Stimulated activated naive CD4-positive, alpha-beta T cell treated with Interleukin-2 at 50 U/mL for 16 hours (primary cell): ENCODE data around the gene MRPL55.

ENCODE experiments used
- DNase-seq: peaks from one replicate; lab custom pipeline; 2025; lab: John Stamatoyannopoulos, UW

Gene MRPL55

GRCh38 chr1:228147768-228148167, 38.7 kb upstream of the MRPL55 start:
- no peak for DNase-seq

GRCh38 chr1:228147151-228147693, 38.1 kb upstream of the MRPL55 start:
- DNase-seq: no peak

GRCh38 chr1:228146417-228147150, 37.5 kb upstream of the MRPL55 start:
- DNase-seq: no peak

- DNase-seq: no peak
These were observed 36.6 kb upstream of the MRPL55 start for GRCh38 chr1:228145463-228146416.

GRCh38 chr1:228144993-228145343, 35.9 kb upstream of the MRPL55 start:
- no peak for DNase-seq

- no peak for DNase-seq
These were observed 35.3 kb upstream of the MRPL55 start for GRCh38 chr1:228144193-228144992.

GRCh38 chr1:228143480-228144192, 34.5 kb upstream of the MRPL55 start:
- DNase-seq: no peak

- DNase-seq: no peak
These were observed 33.6 kb upstream of the MRPL55 start for GRCh38 chr1:228142701-228143136.

GRCh38 chr1:228142155-228142691, 33.1 kb upstream of the MRPL55 start:
- DNase-seq: no peak

- DNase-seq: peak; percentile 13
These were observed 32.3 kb upstream of the MRPL55 start for GRCh38 chr1:228141226-228142044.

GRCh38 chr1:228140724-228141225, 31.7 kb upstream of the MRPL55 start:
- peak; percentile 16 for DNase-seq

GRCh38 chr1:228139931-228140723, 31.0 kb upstream of the MRPL55 start, which contains the start of gene GUK1:
TSS of gene GUK1 (plus strand) at chr1:228140279. CDS start at chr1:228140303, 24 bp downstream.
- peak; percentile 100 for DNase-seq

- no peak for DNase-seq
These were observed 30.4 kb upstream of the MRPL55 start for GRCh38 chr1:228139406-228139930.

- DNase-seq: no peak
These were observed 27.8 kb upstream of the MRPL55 start for GRCh38 chr1:228136901-228137300.

- DNase-seq: no peak
These were observed 25.5 kb upstream of the MRPL55 start for GRCh38 chr1:228134591-228134990.

- no peak for DNase-seq
These were observed 22.7 kb upstream of the MRPL55 start for GRCh38 chr1:228131766-228132165.

- no peak for DNase-seq
These were observed 16.1 kb upstream of the MRPL55 start for GRCh38 chr1:228125185-228125584.

GRCh38 chr1:228123505-228123904, 14.4 kb upstream of the MRPL55 start:
- DNase-seq: no peak
